GM19452 (cell line): ENCODE results near the gene RHOD.

Experiments
- ATAC-seq: cut with Tn5 transposase; IDR thresholded peaks from one replicate; pipeline ENCODE4 v1.9.1; 2021; ENCODE audit not compliant: unreplicated experiment

RHOD gene

DNA sequence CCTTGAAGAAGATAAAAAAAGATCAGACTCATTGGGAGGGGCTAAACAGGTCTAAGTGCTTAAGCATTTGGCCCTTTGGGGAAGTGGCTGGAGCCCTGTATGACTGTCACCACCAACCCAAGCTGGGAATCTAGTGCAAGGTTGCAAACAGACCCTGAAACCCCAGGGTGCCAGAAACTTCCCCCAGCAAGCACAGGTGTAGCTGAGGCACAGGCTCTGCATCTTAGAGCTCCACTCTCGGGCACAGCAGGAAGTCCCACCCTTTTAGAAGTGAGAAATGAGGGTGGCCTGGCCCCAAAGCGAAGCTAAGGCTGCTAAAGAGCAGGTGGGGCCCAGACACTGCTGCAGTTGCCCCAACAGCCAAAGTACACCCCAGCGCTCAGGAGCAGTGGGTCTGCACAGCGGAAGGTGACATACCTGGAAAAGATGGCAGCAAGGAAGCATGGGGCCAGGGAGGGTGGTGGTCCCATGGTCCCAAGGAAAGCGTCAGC is 56.6 kb downstream of the RHOD start:
- no peak for ATAC-seq

DNA sequence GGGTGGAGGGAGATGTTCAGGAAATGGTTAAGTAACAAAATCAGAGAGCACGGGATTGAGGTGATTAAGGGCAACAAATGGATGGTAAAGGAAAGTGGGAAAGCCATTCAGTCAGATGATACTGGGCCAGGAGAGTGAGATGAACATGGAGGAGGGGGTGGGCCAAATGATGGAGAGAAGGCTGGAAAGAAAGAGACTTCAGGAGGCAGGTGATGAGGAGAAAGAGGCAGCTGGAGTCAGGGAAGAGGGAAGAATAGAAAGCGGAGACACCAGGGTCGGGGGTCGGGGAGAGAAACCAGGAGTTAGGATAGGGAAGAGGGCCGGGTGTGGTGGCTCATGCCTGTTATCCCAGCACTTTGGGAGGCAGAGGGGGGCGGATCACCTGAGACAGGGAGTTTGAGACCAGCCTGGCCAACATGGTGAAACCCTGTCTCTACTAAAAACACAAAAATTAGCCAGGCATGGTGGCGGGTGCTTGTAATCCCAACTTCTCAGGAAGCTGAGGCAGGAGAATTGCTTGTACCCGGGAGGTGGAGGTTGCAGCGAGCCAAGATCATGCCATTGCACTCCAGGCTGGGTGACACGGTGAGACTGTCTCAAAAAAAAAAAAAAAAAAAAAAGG is 57.7 kb downstream of the RHOD start:
- no peak for ATAC-seq

DNA sequence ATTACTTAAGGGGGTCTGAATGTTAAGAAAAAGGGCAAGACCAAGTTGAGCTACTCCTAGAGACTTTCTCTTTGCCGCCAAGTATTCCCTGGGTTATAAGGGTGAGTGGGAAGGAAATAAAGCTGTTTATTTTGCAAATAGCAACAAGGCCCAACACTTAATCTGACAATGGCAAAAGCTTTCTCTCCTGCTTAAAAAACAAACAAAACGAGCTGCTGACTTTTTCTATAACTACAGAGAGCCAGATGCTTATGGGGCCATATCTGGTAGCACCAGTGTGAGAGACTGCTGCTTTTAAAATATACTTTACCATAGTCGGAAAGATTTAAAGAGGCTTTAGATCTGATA is 60.1 kb downstream of the RHOD start:
- no peak for ATAC-seq

DNA sequence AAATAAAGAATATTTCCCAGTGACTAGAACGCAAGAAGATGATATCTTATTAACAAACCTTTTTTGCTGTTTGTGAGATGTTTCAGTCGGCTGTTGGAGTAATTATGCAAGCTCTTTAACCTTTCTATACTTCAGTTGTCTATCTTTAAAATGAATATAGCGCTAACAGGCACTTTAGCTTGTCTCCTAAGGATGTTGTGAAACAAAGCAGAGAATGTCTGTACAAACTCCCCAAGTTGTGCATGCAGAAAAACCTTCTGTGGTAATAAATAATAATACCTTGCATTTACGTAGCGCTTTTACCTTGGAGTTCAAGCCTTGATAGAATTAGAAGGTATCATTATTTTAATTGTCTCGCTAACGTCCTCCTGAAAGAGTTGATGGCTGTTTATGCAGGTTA is 60.5 kb downstream of the RHOD start:
- ATAC-seq: no peak

DNA sequence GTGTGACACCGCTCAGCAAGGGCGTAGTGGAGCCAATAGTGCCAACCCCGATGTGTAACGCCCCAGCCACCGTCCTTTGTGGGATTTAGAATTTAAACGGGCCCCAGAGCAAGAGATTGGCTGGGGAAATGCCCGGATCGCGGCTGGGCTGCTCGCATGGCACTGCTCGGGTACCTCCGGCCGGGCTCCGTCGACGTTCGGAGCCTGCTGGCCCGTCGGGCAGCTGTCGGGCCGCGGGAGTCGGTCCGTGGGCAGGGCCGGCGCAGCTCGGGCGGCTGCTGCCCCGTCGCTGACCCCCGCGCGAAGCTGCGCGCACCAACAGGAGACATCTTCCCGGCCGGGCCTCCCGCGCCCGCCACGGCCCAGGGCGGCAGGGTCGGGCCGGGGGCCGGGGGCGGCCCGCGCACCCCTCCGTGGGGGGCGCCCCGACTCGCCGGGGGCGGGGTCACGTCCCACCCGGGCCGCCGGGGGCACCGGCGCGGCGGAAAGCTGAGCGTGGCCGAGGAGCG is 61.1 kb downstream of the RHOD start:
- peak; percentile 1 for ATAC-seq

DNA sequence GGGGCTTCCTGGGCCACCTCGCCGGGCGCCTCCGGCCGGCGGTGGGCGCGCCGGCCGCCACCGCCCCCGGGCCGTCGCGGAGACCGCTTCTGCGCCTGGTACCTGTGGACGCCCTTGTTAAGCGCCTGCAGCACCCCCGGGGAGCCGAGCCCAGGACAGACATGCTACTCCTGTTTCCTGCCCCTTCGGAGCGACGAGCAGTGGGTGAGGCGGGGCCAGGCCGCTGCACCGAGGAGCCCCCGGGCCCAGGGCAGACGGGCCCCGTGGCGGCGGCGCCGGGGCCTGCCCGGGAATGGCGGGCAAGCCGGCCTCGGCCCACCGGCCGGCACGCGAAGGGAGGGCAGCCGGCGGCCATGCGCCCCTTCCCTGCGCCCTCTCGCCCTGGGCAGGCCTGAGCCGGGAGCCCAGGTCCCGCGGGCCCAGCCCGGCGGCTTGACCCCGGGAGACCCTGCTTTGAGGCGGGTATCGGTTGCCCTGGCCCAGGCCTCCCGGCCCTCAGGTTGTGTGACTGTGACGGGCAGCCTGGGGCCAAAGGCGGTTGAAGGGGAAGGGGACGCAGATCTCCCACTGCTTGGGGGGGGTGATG is 61.6 kb downstream of the RHOD start:
- ATAC-seq: peak; percentile 10

DNA sequence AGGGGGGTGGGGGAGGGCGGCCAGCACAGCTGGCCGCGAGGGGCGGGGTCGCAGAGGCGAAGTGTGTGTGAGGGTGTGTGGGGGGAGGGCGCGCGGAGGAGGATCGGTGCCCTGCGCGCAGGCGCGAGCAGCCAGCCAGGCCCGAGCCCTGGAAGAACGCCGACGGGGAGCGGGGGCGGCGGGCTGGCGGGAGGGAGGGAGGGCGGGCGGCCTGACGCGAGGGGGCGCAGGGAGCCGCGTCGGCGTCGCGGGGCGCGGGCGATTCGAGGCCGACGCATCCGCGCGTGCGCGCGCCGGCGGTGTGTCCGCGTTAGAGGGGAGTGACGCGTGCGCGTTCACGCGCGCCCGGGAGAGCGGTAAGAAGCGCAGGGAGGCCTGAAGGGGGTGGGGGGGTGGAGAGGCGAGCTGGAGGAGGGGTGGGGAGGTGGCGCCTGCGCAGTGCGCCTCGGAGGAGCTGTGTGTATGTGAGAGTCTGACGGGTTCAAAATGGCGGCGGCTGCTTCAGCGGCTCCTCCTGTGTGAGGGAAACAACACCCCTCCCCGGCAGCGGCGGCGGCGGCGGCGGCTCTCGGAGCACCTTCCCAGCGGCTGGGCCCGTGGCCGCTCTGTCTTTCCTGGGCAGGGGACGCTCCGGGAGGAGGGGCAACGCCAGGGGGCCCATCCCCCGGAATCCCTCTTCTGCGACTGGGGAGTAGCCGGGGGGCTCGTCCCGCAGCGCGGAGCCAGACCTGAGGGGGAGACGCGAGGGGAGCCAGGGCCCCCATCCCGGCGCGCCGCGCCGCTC is 62.3 kb downstream of the RHOD start, which contains the start of gene KDM2A:
TSS of gene KDM2A (plus strand) at position 463 of the 784 bp plus-strand sequence. CDS start 2,054 bp downstream, outside the sequence.
- peak; percentile 70 for ATAC-seq

DNA sequence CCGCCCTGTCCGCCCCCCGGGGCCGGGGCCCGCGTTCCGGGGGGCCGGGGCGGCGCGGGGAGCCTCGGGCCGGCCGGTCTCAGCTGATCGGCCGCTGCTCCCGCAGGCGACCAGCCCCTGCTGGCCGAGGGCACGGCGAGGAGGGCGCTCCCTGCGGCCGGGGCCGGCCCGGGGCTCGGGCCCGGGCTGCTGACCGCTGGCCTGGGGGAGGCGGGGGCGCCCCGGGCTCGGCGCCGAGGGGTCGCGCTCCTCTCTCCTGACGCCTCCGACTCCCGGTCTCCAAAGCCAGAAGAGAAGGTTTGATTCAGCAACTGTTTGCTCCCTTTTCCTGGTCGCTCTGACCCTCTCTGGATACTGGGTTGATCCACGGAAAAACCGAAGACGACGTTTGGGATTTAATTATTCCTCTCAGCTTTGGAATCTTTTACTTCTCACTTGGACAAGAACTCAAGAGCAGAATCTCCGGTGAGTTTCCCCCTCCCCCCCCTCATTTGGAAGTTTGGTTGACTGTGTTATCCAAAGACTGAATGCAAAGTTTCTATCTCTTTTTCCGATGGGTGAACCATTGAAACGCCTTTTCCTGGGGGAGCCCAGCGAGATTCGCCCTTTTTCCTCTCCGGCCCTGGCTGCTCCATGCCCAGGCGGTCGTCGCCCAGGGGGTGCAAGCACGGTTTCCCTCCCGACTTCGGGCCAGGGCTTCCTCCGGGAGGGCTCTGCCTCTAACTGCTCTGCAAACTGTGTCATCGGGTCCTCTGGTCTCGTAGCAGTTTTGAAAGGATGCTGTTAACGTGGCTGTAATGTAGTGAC is 63.1 kb downstream of the RHOD start:
- peak; percentile 7 for ATAC-seq

DNA sequence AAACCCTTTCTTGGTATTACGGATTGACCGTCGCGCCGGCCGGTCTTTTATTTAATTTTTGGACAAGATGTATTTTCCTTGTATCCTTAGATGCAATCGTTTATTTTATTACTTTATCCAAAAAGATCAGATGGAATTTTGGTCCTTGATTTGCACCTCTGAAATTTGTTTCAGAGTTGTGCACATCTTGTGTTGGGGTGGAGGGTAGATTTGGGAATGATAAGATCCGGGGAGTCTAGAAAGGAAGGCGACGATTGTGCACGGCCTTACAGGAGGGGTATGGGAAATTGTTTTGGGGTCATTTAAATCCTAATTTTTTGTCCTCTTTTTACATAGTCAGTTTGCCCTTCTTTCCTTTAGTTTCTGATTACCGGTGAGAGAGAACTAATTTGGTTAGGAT is 63.8 kb downstream of the RHOD start:
- ATAC-seq: no peak

DNA sequence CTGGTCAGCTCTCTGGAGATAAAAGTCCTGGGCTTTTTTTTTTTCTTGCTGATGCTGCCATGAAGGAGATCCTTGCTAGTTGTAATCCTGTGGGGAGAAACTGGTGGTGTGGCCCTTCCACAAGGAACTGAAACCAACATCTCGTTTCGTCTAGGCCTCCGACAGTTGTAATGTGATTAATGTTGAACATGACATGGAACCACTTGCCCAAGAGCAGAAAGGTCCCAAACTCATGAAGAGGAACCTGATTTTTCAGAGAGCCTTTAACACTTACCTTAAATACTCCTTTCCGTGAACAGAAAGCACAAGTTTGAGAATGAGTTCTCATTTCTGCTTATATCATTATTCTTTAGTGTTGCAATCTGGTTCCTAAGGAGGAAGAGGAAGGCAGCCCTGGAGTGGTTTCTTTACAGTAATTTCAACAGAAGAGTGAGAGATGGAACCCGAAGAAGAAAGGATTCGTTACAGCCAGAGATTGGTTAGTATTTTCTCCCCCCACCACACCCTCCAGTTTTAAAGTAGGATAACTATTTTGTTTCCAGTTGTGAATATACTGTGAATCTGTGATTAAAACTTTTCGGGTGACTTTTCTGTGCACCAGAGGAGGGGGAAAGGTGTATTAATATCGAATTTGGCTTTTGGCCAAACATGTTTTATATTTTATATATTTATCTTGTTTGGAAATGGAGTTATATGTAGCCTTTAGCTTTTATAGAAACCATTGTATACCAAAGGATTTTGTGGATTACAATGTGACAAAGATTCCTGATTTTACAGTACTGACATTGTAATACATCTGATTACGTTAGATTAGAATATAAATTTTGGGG is 64.4 kb downstream of the RHOD start:
- ATAC-seq: no peak
